GM23248 (cell line): ENCODE data around the gene SMIM12. TPM values are rescaled to one million over a fixed set of nuclear protein-coding genes. Genes with fewer than 3 reads are reported as not detected.
A peak's percentile ranks its signal among the peaks of the same experiment; 100 is the strongest.

Source experiments
- DNase-seq: peaks from one replicate; pipeline ENCODE4 v3.0.0-alpha.2; 2015
- H2AFZ ChIP-seq: fragments of 200-600 bp; sonication (generic); 2 replicates; pipeline ENCODE4 v1.6.1; 2016; ENCODE audit warnings: antibody characterized with exemption
- H3F3A ChIP-seq: fragments of 200-600 bp; sonication (generic); 2 replicates; pipeline ENCODE4 v1.6.1; 2016; ENCODE audit warnings: mild to moderate bottlenecking, antibody characterized with exemption, mixed run types; ENCODE audit not compliant: insufficient read depth
- H3K27ac ChIP-seq: fragments of 200-600 bp; sonication (generic); 2 replicates; pipeline ENCODE4 v1.5.1; 2016; ENCODE audit warnings: mild to moderate bottlenecking
- H3K27me3 ChIP-seq: fragments of 200-600 bp; sonication (generic); replicated peaks from 2 replicates; pipeline ENCODE4 v1.6.1; 2016; ENCODE audit warnings: mild to moderate bottlenecking; ENCODE audit not compliant: insufficient read depth
- H3K36me3 ChIP-seq: fragments of 200-600 bp; sonication (generic); 2 replicates; pipeline ENCODE4 v1.6.1; 2016; ENCODE audit warnings: low read depth, mild to moderate bottlenecking
- H3K4me1 ChIP-seq: fragments of 200-600 bp; sonication (generic); 2 replicates; pipeline ENCODE4 v1.6.1; 2016; ENCODE audit warnings: mild to moderate bottlenecking; ENCODE audit not compliant: insufficient read depth
- H3K4me2 ChIP-seq: fragments of 200-600 bp; sonication (generic); one replicate; pipeline ENCODE4 v1.6.1; 2016; ENCODE audit warnings: mild to moderate bottlenecking; ENCODE audit not compliant: unreplicated experiment
- H3K4me3 ChIP-seq: fragments of 200-600 bp; sonication (generic); 2 replicates; pipeline ENCODE4 v1.5.1; 2016; ENCODE audit warnings: mild to moderate bottlenecking
- H3K79me2 ChIP-seq: fragments of 200-600 bp; sonication (generic); 2 replicates; pipeline ENCODE4 v1.6.1; 2016; ENCODE audit warnings: mild to moderate bottlenecking; ENCODE audit not compliant: insufficient read depth
- H3K9ac ChIP-seq: fragments of 200-600 bp; sonication (generic); 2 replicates; pipeline ENCODE4 v1.6.1; 2016; ENCODE audit warnings: mild to moderate bottlenecking
- H3K9me2 ChIP-seq: fragments of 200-600 bp; sonication (generic); 2 replicates; pipeline ENCODE4 v1.6.1; 2016; ENCODE audit warnings: mixed run types, mild to moderate bottlenecking, moderate library complexity; ENCODE audit not compliant: insufficient read depth
- H3K9me3 ChIP-seq: fragments of 200-600 bp; sonication (generic); one replicate; pipeline ENCODE4 v1.6.1; 2017; ENCODE audit warnings: low read depth
- H4K20me1 ChIP-seq: fragments of 200-600 bp; sonication (generic); 2 replicates; pipeline ENCODE4 v1.6.0; 2016; ENCODE audit not compliant: insufficient read depth
- EZH2 ChIP-seq: fragments of 200-600 bp; sonication (generic); IDR thresholded peaks from 2 replicates; pipeline ENCODE4 v1.6.1; 2018; ENCODE audit warnings: antibody characterized with exemption, mild to moderate bottlenecking; ENCODE audit not compliant: insufficient read depth, poor library complexity, severe bottlenecking
- EZH2phosphoT487 ChIP-seq: fragments of 200-600 bp; sonication (generic); IDR thresholded peaks from 2 replicates; pipeline ENCODE4 v1.6.1; 2018; ENCODE audit warnings: antibody characterized with exemption, moderate library complexity, mild to moderate bottlenecking, low read depth; ENCODE audit not compliant: insufficient read depth
- WGBS, 2 experiments: methylation state at CpG; one replicate each; pipeline ENCODE4 v1.1.6; 2015 to 2017; ENCODE audit warnings: low lambda C conversion rate in 2 of 2, low coverage in 1 of 2; ENCODE audit errors: missing lambda C conversion rate in 2 of 2; 5-methylcytosine and 5-hydroxymethylcytosine counted together
- in situ Hi-C: fragments of 300-500 bp; cut with MboI; formaldehyde crosslinking; loops from 2 replicates; pipeline ENCODE4 v1.15.0; 2020
- polyA plus RNA-seq: library from polyadenylated mRNA; unstranded; fragments of >200 nt; fragmentation: Nextera tagmentation; extraction: Ambion mirVana; gene quantifications from 2 replicates; pipeline ENCODE4 v1.2.1, GENCODE V29; 2016
- total RNA-seq: library from RNA; depleted of rRNA; stranded (reverse); fragments of >200 nt; shearing (Covaris generic); gene quantifications from 2 replicates; pipeline ENCODE4 v1.2.3, GENCODE V29; 2014

SMIM12 gene
- total and polyA plus RNA-seq, 2 experiments from 2014 or later: 17.9 to 51.6 TPM

DNA sequence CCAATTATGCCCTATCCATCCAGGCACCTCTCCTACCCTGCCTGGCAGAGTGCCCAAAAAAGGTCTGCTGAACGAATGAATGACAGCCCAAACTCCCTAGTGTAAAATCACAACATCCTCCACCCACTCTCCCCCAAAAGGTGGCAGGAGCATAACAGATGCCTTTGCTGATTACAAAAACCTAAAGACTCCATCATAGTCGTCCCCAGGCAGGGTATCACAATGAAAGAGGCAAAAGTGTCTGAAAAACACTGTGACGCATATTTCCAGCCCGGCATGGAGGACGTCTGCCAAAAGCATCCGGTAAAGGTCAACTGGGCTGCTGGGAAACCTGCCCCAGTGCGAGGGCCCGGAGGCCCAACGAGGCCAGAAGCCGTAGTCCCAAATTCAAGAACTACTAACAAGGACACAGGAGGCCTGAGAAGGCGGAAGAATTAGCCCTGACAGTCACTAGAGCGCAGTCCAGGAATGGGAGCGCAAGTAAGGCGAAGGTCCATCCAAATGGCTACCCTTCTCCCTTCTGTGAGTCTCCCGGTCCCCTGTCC is 576 bp downstream of the SMIM12 start:
- Histone ChIP-seq H4K20me1 (0 out of 2 replicates have a peak, but pooled peaks cover 6% of the 10 kb centered on the region), H3K9me3 (no peaks in the 10 kb centered on the region), H3K27me3 (no peaks in the 10 kb centered on the region), H3F3A (peaks cover 9% of the 10 kb centered on the region), H3K9ac (peak overlapping the region; percentile 93), H2AFZ (peak overlapping the region; percentile 99), H3K27ac (peak overlapping the region; percentile 69), H3K4me2 (peak overlapping the region; percentile 96), H3K4me1 (peaks cover 13% of the 10 kb centered on the region), H3K9me2 (no peaks in the 10 kb centered on the region), H3K36me3 (no peaks in the 10 kb centered on the region), H3K4me3 (peak overlapping the region; percentile 88), H3K79me2 (peaks cover 55% of the 10 kb centered on the region)
- no peak for TF ChIP-seq EZH2phosphoT487
- TF ChIP-seq EZH2: no peak
- in situ Hi-C loops: no loop called here
- 0 to 1% methylated on average over 15 of the region's 15 CpGs for WGBS, 2 experiments
- peak; percentile 74 for DNase-seq

- Histone ChIP-seq H3K4me1 (peaks cover 13% of the 10 kb centered on the region), H3K79me2 (peaks cover 63% of the 10 kb centered on the region), H3K4me2 (no peak overlapping the region), H3F3A (peaks cover 21% of the 10 kb centered on the region), H3K4me3 (no peak overlapping the region), H3K27me3 (no peaks in the 10 kb centered on the region), H2AFZ (no peak overlapping the region), H3K36me3 (no peaks in the 10 kb centered on the region; the same call in 1 of the 2 replicates), H3K9me3 (no peaks in the 10 kb centered on the region), H3K9ac (no peak overlapping the region), H3K27ac (no peak overlapping the region), H4K20me1 (0 out of 2 replicates have a peak, but pooled peaks cover 9% of the 10 kb centered on the region), H3K9me2 (no peaks in the 10 kb centered on the region)
- DNase-seq: no peak
- TF ChIP-seq EZH2 (no peak), EZH2phosphoT487 (no peak)
- WGBS, 2 experiments: 98% methylated on average over 6 of the region's 6 CpGs
- in situ Hi-C loops: no loop called here
Measured at GRCh38 chr1:34856697-34857096, 2.9 kb downstream of the SMIM12 start.

GRCh38 chr1:34852677-34853217 is 6.8 kb downstream of the SMIM12 start:
- 38 to 40% methylated on average over 6 of the region's 6 CpGs for WGBS, 2 experiments
- Histone ChIP-seq H3K79me2 (peaks cover 64% of the 10 kb centered on the region), H3K4me1 (peaks cover 3% of the 10 kb centered on the region; the same call in 1 of the 2 replicates), H3K27ac (no peak overlapping the region), H3K9me3 (no peaks in the 10 kb centered on the region), H3K36me3 (no peaks in the 10 kb centered on the region; the same call in 1 of the 2 replicates), H3F3A (peaks cover 21% of the 10 kb centered on the region), H3K4me3 (no peak overlapping the region), H3K9ac (no peak overlapping the region), H3K27me3 (no peaks in the 10 kb centered on the region), H3K4me2 (no peak overlapping the region), H2AFZ (no peak overlapping the region), H3K9me2 (no peaks in the 10 kb centered on the region), H4K20me1 (0 out of 2 replicates have a peak, but pooled peaks cover 9% of the 10 kb centered on the region)
- in situ Hi-C loops: no loop called here
- TF ChIP-seq EZH2: no peak
- no peak for TF ChIP-seq EZH2phosphoT487
- peak; percentile 94 for DNase-seq

DNA sequence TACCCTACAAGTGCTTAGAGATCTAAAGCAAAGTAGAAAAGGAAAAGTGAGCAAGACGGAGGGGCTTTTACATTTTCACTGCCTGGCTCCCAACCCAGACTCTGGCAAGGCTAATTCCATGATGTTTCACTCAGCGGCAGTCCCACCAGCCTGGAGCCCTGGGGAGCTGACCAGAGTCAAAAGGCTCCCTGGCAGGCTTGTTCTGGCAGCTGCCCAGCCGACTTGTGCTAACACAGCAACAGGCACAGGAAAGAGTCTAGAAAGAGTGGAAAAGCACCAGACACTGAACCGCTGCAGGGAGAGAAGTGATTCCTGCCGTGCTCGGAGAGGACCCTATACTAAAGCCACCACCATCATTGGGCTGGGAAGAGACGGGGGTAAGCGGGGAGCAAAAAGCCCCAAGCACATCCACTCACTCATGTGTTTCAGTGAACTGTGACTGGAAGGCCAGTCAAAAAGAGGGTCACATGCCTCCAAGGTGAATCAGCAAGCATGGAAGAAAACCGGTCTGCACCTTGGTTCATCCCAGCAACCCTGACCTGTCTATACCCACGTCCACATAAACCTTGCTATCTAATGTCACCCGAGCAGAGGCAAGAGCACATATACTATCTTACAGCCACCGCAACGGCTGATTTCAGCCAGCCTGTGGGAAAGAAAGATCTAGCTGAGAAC is 8.0 kb downstream of the SMIM12 start:
- in situ Hi-C loops: no loop called here
- Histone ChIP-seq H3K36me3 (no peaks in the 10 kb centered on the region; the same call in 1 of the 2 replicates), H3K4me1 (no peaks in the 10 kb centered on the region), H3F3A (peaks cover 21% of the 10 kb centered on the region), H3K9ac (no peak overlapping the region), H3K9me3 (no peaks in the 10 kb centered on the region), H3K9me2 (no peaks in the 10 kb centered on the region), H3K4me3 (no peak overlapping the region), H3K79me2 (peaks cover 52% of the 10 kb centered on the region), H3K4me2 (no peak overlapping the region), H3K27me3 (no peaks in the 10 kb centered on the region), H3K27ac (no peak overlapping the region), H2AFZ (no peak overlapping the region), H4K20me1 (0 out of 2 replicates have a peak, but pooled peaks cover 6% of the 10 kb centered on the region)
- 87 to 91% methylated on average over 13 of the region's 13 CpGs for WGBS, 2 experiments
- TF ChIP-seq EZH2phosphoT487: no peak
- TF ChIP-seq EZH2: no peak
- no peak for DNase-seq
